HEK293 (cell line): ENCODE measurements around the gene FAM76B.

Experiments used
- KLF10 ChIP-seq: fragments of 450-650 bp; IDR thresholded peaks from 2 replicates; pipeline ENCODE4 v1.5.1; 2018; ENCODE audit warnings: missing biosample characterization, mild to moderate bottlenecking, missing genetic modification characterization
- KLF8 ChIP-seq: fragments of 450-650 bp; formaldehyde crosslinking; IDR thresholded peaks from 2 replicates; pipeline ENCODE4 v1.5.1; 2016; ENCODE audit warnings: missing biosample characterization, missing genetic modification characterization
- PRDM1 ChIP-seq: fragments of 450-650 bp; formaldehyde crosslinking; IDR thresholded peaks from 2 replicates; pipeline ENCODE4; 2016; ENCODE audit warnings: missing biosample characterization, missing genetic modification characterization
- SP2 ChIP-seq: fragments of 450-650 bp; formaldehyde crosslinking; IDR thresholded peaks from 2 replicates; pipeline ENCODE4 v1.5.1; 2016; ENCODE audit warnings: missing biosample characterization, missing genetic modification characterization
- ZBTB48 ChIP-seq: fragments of 450-650 bp; formaldehyde crosslinking; IDR thresholded peaks from 2 replicates; pipeline ENCODE4 v1.5.1; 2016; ENCODE audit warnings: missing biosample characterization, missing genetic modification characterization
- ZBTB8A ChIP-seq: fragments of 450-650 bp; formaldehyde crosslinking; IDR thresholded peaks from 2 replicates; pipeline ENCODE4 v1.5.1; 2016; ENCODE audit warnings: missing biosample characterization, missing genetic modification characterization
- ZNF112 ChIP-seq: fragments of 450-650 bp; formaldehyde crosslinking; IDR thresholded peaks from 2 replicates; pipeline ENCODE4 v1.5.0; 2017; ENCODE audit warnings: missing biosample characterization, missing genetic modification characterization
- ZNF280C ChIP-seq: fragments of 450-650 bp; formaldehyde crosslinking; IDR thresholded peaks from 2 replicates; pipeline ENCODE4 v1.5.1; 2016; ENCODE audit warnings: missing biosample characterization, missing genetic modification characterization
- ZNF280D ChIP-seq: fragments of 450-650 bp; formaldehyde crosslinking; IDR thresholded peaks from 2 replicates; pipeline ENCODE4 v1.5.1; 2016; ENCODE audit warnings: missing biosample characterization, missing genetic modification characterization
- ZNF350 ChIP-seq: fragments of 450-650 bp; formaldehyde crosslinking; IDR thresholded peaks from 2 replicates; pipeline ENCODE4 v1.5.0; 2017; ENCODE audit warnings: missing biosample characterization, mild to moderate bottlenecking, missing genetic modification characterization
- ZNF37A ChIP-seq: fragments of 450-650 bp; IDR thresholded peaks from 2 replicates; pipeline ENCODE4 v1.5.1; 2018; ENCODE audit warnings: missing biosample characterization, missing genetic modification characterization
- ZNF426 ChIP-seq: fragments of 450-650 bp; formaldehyde crosslinking; IDR thresholded peaks from 2 replicates; pipeline ENCODE4 v1.5.1; 2017; ENCODE audit warnings: missing biosample characterization, missing genetic modification characterization, mild to moderate bottlenecking, inconsistent platforms, moderate library complexity
- ZNF514 ChIP-seq: fragments of 450-650 bp; formaldehyde crosslinking; IDR thresholded peaks from 2 replicates; pipeline ENCODE4 v1.5.1; 2016; ENCODE audit warnings: missing biosample characterization, missing genetic modification characterization
- ZNF518A ChIP-seq: fragments of 450-650 bp; formaldehyde crosslinking; conservative IDR thresholded peaks from 2 replicates; pipeline ENCODE4 v1.5.1; 2016; ENCODE audit warnings: low read depth, missing biosample characterization, missing genetic modification characterization
- ZNF548 ChIP-seq: fragments of 450-650 bp; formaldehyde crosslinking; IDR thresholded peaks from 2 replicates; pipeline ENCODE4 v1.5.1; 2016; ENCODE audit warnings: missing biosample characterization, missing genetic modification characterization
- ZNF571 ChIP-seq: fragments of 450-650 bp; formaldehyde crosslinking; IDR thresholded peaks from 2 replicates; pipeline ENCODE4 v1.5.0; 2017; ENCODE audit warnings: missing biosample characterization, missing genetic modification characterization
- ZNF580 ChIP-seq: fragments of 450-650 bp; formaldehyde crosslinking; IDR thresholded peaks from 2 replicates; pipeline ENCODE4 v1.5.1; 2016; ENCODE audit warnings: missing biosample characterization, missing genetic modification characterization
- ZNF660 ChIP-seq: fragments of 450-650 bp; IDR thresholded peaks from 2 replicates; pipeline ENCODE4 v1.5.1; 2018; ENCODE audit warnings: missing biosample characterization, mild to moderate bottlenecking, missing genetic modification characterization
- ZNF664 ChIP-seq: fragments of 450-650 bp; formaldehyde crosslinking; IDR thresholded peaks from 2 replicates; pipeline ENCODE4 v1.5.1; 2016; ENCODE audit warnings: missing biosample characterization, missing genetic modification characterization
- ZNF692 ChIP-seq: fragments of 450-650 bp; formaldehyde crosslinking; IDR thresholded peaks from 2 replicates; pipeline ENCODE4 v1.5.1; 2016; ENCODE audit warnings: missing biosample characterization, missing genetic modification characterization
- ZNF707 ChIP-seq: fragments of 450-650 bp; formaldehyde crosslinking; IDR thresholded peaks from 2 replicates; pipeline ENCODE4 v1.5.1; 2016; ENCODE audit warnings: missing biosample characterization, missing genetic modification characterization
- ZNF768 ChIP-seq: fragments of 450-650 bp; formaldehyde crosslinking; IDR thresholded peaks from 2 replicates; pipeline ENCODE4 v1.5.1; 2018; ENCODE audit warnings: missing biosample characterization, mild to moderate bottlenecking, missing genetic modification characterization
- ZNF777 ChIP-seq: fragments of 450-650 bp; formaldehyde crosslinking; IDR thresholded peaks from 2 replicates; pipeline ENCODE4 v1.5.1; 2017; ENCODE audit warnings: missing biosample characterization, missing genetic modification characterization, borderline replicate concordance
- ZNF791 ChIP-seq: fragments of 450-650 bp; formaldehyde crosslinking; IDR thresholded peaks from 2 replicates; pipeline ENCODE4 v1.5.1; 2016; ENCODE audit warnings: missing biosample characterization, missing genetic modification characterization
- ZSCAN30 ChIP-seq: fragments of 450-650 bp; IDR thresholded peaks from 2 replicates; pipeline ENCODE4 v1.5.1; 2018; ENCODE audit warnings: missing biosample characterization, mild to moderate bottlenecking, missing genetic modification characterization, moderate library complexity
- TF ChIP-seq, protein P1 (sequence below): fragments of 450-650 bp; formaldehyde crosslinking; IDR thresholded peaks from 2 replicates; pipeline ENCODE4 v1.5.1; 2016; ENCODE audit warnings: missing biosample characterization, missing genetic modification characterization

Gene FAM76B

DNA sequence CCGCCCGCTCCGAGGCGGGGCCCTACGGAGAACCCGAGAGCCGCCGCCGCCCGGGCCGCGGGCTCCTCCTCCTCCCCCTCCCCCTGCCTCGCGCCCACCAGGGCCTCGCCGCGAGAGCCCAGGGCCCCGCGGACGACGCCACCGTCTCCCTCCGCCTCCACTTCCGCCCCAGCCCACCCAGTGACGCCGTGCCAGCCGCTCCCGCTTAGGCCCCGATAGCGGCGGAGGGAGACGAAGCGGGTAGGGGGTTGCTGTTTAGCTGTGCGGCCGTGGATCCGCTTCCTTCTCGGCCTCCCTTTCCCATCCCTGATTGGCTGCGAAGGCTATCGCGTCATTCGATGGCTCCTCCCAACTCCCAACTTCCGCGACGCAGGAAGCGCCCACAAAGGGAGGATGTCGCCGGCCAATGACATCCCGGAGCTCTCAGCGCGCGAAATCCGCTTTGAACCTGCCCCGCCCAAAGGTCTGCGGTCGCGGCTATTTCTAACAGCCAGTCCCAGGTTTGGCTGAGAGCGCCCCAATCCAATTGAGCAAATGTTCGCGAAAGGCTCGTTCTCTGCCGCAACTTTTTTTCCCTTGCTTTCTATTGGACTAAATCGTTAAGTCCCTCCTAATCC lies at the start of gene FAM76B (continued):
- TF ChIP-seq KLF10 (tag by site-specific recombination) (peak; percentile 70; the same call in 1 of the 2 replicates), ZNF548 (tag by site-specific recombination) (no peak), ZNF660 (tag by site-specific recombination) (peak; percentile 93), ZNF791 (no peak), ZBTB48 (tag by site-specific recombination) (no peak), ZNF514 (no peak), ZNF580 (tag by site-specific recombination) (peak; percentile 92), KLF8 (tag by site-specific recombination) (peak; percentile 91), ZNF426 (tag by site-specific recombination) (no peak), ZNF707 (no peak), SP2 (tag by site-specific recombination) (peak; percentile 91), ZNF350 (tag by site-specific recombination) (peak; percentile 94; the same call in 1 of the 2 replicates), ZSCAN30 (tag by site-specific recombination) (peak; percentile 66; the same call in 1 of the 2 replicates), ZNF571 (tag by site-specific recombination) (no peak), ZNF112 (tag by site-specific recombination) (no peak), ZNF280C (tag by site-specific recombination) (no peak), ZNF518A (tag by site-specific recombination) (peak; percentile 82), ZNF692 (tag by site-specific recombination) (peak; percentile 88), ZNF37A (tag by site-specific recombination) (no peak), ZNF280D (tag by site-specific recombination) (no peak), ZNF777 (tag by site-specific recombination) (no peak), ZNF664 (tag by site-specific recombination) (no peak), ZNF768 (tag by site-specific recombination) (no peak), ZBTB8A (tag by site-specific recombination) (peak; percentile 98), PRDM1 (tag by site-specific recombination) (no peak)
- TF ChIP-seq, protein P1, sequence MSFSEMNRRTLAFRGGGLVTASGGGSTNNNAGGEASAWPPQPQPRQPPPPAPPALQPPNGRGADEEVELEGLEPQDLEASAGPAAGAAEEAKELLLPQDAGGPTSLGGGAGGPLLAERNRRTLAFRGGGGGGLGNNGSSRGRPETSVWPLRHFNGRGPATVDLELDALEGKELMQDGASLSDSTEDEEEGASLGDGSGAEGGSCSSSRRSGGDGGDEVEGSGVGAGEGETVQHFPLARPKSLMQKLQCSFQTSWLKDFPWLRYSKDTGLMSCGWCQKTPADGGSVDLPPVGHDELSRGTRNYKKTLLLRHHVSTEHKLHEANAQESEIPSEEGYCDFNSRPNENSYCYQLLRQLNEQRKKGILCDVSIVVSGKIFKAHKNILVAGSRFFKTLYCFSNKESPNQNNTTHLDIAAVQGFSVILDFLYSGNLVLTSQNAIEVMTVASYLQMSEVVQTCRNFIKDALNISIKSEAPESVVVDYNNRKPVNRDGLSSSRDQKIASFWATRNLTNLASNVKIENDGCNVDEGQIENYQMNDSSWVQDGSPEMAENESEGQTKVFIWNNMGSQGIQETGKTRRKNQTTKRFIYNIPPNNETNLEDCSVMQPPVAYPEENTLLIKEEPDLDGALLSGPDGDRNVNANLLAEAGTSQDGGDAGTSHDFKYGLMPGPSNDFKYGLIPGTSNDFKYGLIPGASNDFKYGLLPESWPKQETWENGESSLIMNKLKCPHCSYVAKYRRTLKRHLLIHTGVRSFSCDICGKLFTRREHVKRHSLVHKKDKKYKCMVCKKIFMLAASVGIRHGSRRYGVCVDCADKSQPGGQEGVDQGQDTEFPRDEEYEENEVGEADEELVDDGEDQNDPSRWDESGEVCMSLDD (tag by site-specific recombination) = peak; percentile 76
